Measurements from ENCODE around the gene AEBP2. TPM values are rescaled to one million over a fixed set of nuclear protein-coding genes. Genes with fewer than 3 reads are reported as not detected.

The AEBP2 gene
- total RNA-seq, 2 experiments from 2014 or later = 42.9 to 44.8 TPM

- H3K27me3 ChIP-seq (ENCODE audit: control insufficient read depth in 1 of 2, insufficient read depth in 2 of 2, low read length in 2 of 2) = no peaks in the 10 kb centered on the region
- peaks cover 49% of the 10 kb centered on the region for H3K36me3 ChIP-seq (ENCODE audit: insufficient read depth, low read length)
- H3K9me3 ChIP-seq (ENCODE audit: control insufficient read depth in 1 of 2, insufficient read depth in 1 of 2, low read length in 2 of 2) = no peaks in the 10 kb centered on the region
- Mint-ChIP-seq H3K27me3 (no peaks in the 10 kb centered on the region), H3K36me3 (ENCODE audit: low read depth) (peaks cover 90% of the 10 kb centered on the region), H3K9me3 (no peaks in the 10 kb centered on the region), H3K4me3 (no peak overlapping the region), H3K4me1 (ENCODE audit: low read depth) (peaks cover 26% of the 10 kb centered on the region), H3K27ac (no peak overlapping the region)
- H3K27ac ChIP-seq (ENCODE audit: low read depth in 1 of 2, low read length in 2 of 2) = no peak overlapping the region
- no peak for ATAC-seq (ENCODE audit: poor library complexity)
- TF ChIP-seq, protein P1, sequence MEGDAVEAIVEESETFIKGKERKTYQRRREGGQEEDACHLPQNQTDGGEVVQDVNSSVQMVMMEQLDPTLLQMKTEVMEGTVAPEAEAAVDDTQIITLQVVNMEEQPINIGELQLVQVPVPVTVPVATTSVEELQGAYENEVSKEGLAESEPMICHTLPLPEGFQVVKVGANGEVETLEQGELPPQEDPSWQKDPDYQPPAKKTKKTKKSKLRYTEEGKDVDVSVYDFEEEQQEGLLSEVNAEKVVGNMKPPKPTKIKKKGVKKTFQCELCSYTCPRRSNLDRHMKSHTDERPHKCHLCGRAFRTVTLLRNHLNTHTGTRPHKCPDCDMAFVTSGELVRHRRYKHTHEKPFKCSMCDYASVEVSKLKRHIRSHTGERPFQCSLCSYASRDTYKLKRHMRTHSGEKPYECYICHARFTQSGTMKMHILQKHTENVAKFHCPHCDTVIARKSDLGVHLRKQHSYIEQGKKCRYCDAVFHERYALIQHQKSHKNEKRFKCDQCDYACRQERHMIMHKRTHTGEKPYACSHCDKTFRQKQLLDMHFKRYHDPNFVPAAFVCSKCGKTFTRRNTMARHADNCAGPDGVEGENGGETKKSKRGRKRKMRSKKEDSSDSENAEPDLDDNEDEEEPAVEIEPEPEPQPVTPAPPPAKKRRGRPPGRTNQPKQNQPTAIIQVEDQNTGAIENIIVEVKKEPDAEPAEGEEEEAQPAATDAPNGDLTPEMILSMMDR (IDR thresholded peaks at IDR 0.05) = no peak
- DNase-seq = no peak
- H3K4me1 ChIP-seq (ENCODE audit: insufficient read depth, low read length) = no peaks in the 10 kb centered on the region
- CTCF ChIA-PET = interaction anchor here (0.7 to 1.6 kb wide), 3 partner anchors 17 to 319 kb away, joined by 3 to 5 read pairs (median 3); no protein-coding TSS in a partner anchor
- POLR2A ChIA-PET = no interaction called here
- intact Hi-C loops (cut with DNase I, micrococcal nuclease) = no loop called here
- no peak overlapping the region for H3K4me3 ChIP-seq (ENCODE audit: low read length)
These were observed 59.7 kb downstream of the AEBP2 start for GRCh38 chr12:19499030-19499429.

DNA sequence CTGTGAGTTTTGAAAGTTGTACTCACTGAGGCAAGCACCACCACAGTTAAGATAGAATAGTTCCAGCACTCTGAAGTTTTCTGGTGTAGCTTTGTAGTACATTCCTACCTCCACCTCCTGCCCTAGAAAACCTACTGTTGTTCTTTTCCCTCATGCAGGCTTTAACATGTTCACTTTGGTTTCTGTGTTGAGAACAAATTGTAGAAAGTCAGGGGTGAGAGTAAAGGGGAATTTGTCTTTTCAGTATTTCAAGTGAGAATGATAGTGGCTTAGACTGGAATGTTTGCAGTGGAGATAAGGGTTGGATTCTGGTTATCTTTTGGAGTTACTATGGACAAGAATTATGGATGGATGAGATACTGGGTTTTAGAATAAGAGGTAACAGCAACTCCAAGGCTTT lies 67.2 kb downstream of the AEBP2 start:
- CTCF ChIA-PET = no interaction called here
- no peak overlapping the region for H3K4me3 Mint-ChIP-seq
- Histone ChIP-seq H3K27ac (ENCODE audit: low read depth in 1 of 2, low read length in 2 of 2) (no peak overlapping the region), H3K9me3 (ENCODE audit: control insufficient read depth in 1 of 2, insufficient read depth in 1 of 2, low read length in 2 of 2) (no peaks in the 10 kb centered on the region), H3K4me3 (ENCODE audit: low read length) (no peak overlapping the region), H3K27me3 (ENCODE audit: control insufficient read depth in 1 of 2, insufficient read depth in 2 of 2, low read length in 2 of 2) (no peaks in the 10 kb centered on the region), H3K4me1 (ENCODE audit: insufficient read depth, low read length) (peaks cover 2% of the 10 kb centered on the region), H3K36me3 (ENCODE audit: insufficient read depth, low read length) (peaks cover 31% of the 10 kb centered on the region)
- DNase-seq (no peak), ATAC-seq (ENCODE audit: poor library complexity) (no peak)
- TF ChIP-seq, protein P1 (IDR thresholded peaks at IDR 0.05) = no peak
- no peaks in the 10 kb centered on the region for H3K27me3 Mint-ChIP-seq
- intact Hi-C loops (cut with DNase I, micrococcal nuclease) = no loop called here
- H3K36me3 Mint-ChIP-seq (ENCODE audit: low read depth) = peaks cover 78% of the 10 kb centered on the region
- H3K9me3 Mint-ChIP-seq = no peaks in the 10 kb centered on the region
- H3K4me1 Mint-ChIP-seq (ENCODE audit: low read depth) = peaks cover 57% of the 10 kb centered on the region
- POLR2A ChIA-PET = no interaction called here
- H3K27ac Mint-ChIP-seq = peak overlapping the region; percentile 3

DNA sequence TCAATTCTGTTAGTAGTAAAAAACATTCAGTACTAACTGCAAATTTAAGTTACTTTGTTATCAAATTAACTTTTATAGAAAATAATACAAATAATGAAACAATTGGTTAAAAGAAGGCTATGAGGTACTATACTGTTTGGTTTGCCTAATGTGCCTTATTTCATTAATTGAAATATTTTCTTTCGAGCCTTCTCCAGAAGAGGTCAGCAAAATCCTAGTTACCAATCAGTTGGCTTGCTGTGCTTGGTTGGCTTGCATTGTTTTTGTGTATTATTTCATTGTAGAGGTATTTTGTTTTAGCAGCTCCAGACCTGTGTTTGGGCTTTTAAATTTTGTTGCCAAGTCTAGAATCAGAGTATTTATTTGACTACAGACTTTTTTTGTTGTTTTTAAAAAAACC lies 68.5 kb downstream of the AEBP2 start:
- H3K27me3 Mint-ChIP-seq = no peaks in the 10 kb centered on the region
- H3K9me3 Mint-ChIP-seq = no peaks in the 10 kb centered on the region
- ChIA-PET POLR2A (no interaction called here), CTCF (no interaction called here)
- peaks cover 73% of the 10 kb centered on the region for H3K36me3 Mint-ChIP-seq (ENCODE audit: low read depth)
- intact Hi-C loops (cut with DNase I, micrococcal nuclease) = no loop called here
- no peaks in the 10 kb centered on the region for H3K9me3 ChIP-seq (ENCODE audit: control insufficient read depth in 1 of 2, insufficient read depth in 1 of 2, low read length in 2 of 2)
- H3K4me3 Mint-ChIP-seq = no peak overlapping the region
- H3K36me3 ChIP-seq (ENCODE audit: insufficient read depth, low read length) = peaks cover 35% of the 10 kb centered on the region
- no peak for ATAC-seq (ENCODE audit: poor library complexity)
- H3K4me1 Mint-ChIP-seq (ENCODE audit: low read depth) = peaks cover 62% of the 10 kb centered on the region
- peaks cover 2% of the 10 kb centered on the region for H3K4me1 ChIP-seq (ENCODE audit: insufficient read depth, low read length)
- no peak overlapping the region for H3K27ac Mint-ChIP-seq
- DNase-seq = no peak
- no peak overlapping the region for H3K4me3 ChIP-seq (ENCODE audit: low read length)
- H3K27me3 ChIP-seq (ENCODE audit: control insufficient read depth in 1 of 2, insufficient read depth in 2 of 2, low read length in 2 of 2) = no peaks in the 10 kb centered on the region
- TF ChIP-seq, protein P1 (IDR thresholded peaks at IDR 0.05) = no peak
- H3K27ac ChIP-seq (ENCODE audit: low read depth in 1 of 2, low read length in 2 of 2) = no peak overlapping the region

All from CD4-positive, alpha-beta T cell (primary cell).